Common myeloid progenitor, CD34-positive (primary cell): Measurements from ENCODE around the gene TPRX1. TPM values are rescaled to one million over a fixed set of nuclear protein-coding genes. Genes with fewer than 3 reads are reported as not detected.
"Not testable (repeated sequence)": the region's sequence is repeated elsewhere in the genome, so short reads cannot be mapped to it uniquely, and the experiment has no call there.

Source experiments
- CTCF ChIA-PET: fragments of 350-600 bp; sonication (Branson Sonifier 250); formaldehyde crosslinking; loops from one replicate; lab custom pipeline; 2021; ENCODE audit warnings: antibody characterized with exemption; lab: Charles Lee
- POLR2A ChIA-PET: fragments of 350-600 bp; sonication (Branson Sonifier 250); formaldehyde crosslinking; loops from one replicate; lab custom pipeline; 2021; ENCODE audit warnings: antibody characterized with exemption; lab: Charles Lee
- DNase-seq, 3 donors: peaks; one replicate each; pipeline versions ENCODE4 v3.0.0 to v3.0.0-alpha.2; 2013
- H3K27ac ChIP-seq, 2 experiments: 1 replicate in 1 of 2; 2 replicates in 1 of 2; pipeline ENCODE4 v1.7.0; 2013; ENCODE audit warnings: inconsistent platforms in 2 of 2, low read length in 2 of 2, mild to moderate bottlenecking in 2 of 2, low read depth in 1 of 2, moderate library complexity in 1 of 2; ENCODE audit not compliant: severe bottlenecking in 2 of 2, insufficient read depth in 1 of 2, poor library complexity in 1 of 2
- H3K27me3 ChIP-seq, 5 experiments: replicated peaks in 2 of 5; 1 replicate in 3 of 5; 2 replicates in 2 of 5; pipeline versions ENCODE4 v1.6.1 to v1.7.0; 2013; ENCODE audit warnings: low read length in 4 of 5, mild to moderate bottlenecking in 2 of 5, moderate library complexity in 2 of 5, inconsistent platforms in 1 of 5; ENCODE audit not compliant: insufficient read depth in 5 of 5, control insufficient read depth in 4 of 5
- H3K36me3 ChIP-seq, 4 experiments: 1 replicate in 2 of 4; 2 replicates in 2 of 4; pipeline versions ENCODE4 v1.6.1 to v1.7.0; 2013; ENCODE audit warnings: low read length in 3 of 4, control low read depth in 1 of 4, mild to moderate bottlenecking in 1 of 4; ENCODE audit not compliant: control insufficient read depth in 4 of 4, insufficient read depth in 4 of 4
- H3K4me1 ChIP-seq, 4 experiments: 1 replicate in 3 of 4; 2 replicates in 1 of 4; pipeline versions ENCODE4 v1.6.1 to v1.7.1; 2013; ENCODE audit warnings: low read length in 3 of 4, mild to moderate bottlenecking in 3 of 4, control low read depth in 1 of 4, inconsistent platforms in 1 of 4, moderate library complexity in 1 of 4; ENCODE audit not compliant: control insufficient read depth in 4 of 4, insufficient read depth in 4 of 4; ENCODE audit errors: control extremely low read depth in 1 of 4
- H3K4me3 ChIP-seq, 7 experiments: 1 replicate in 4 of 7; 2 replicates in 3 of 7; pipeline versions ENCODE4 v1.5.1 to v1.7.0; 2013; ENCODE audit warnings: mild to moderate bottlenecking in 7 of 7, low read length in 6 of 7, moderate library complexity in 6 of 7, inconsistent platforms in 2 of 7, low read depth in 2 of 7, control low read depth in 1 of 7; ENCODE audit not compliant: insufficient read depth in 4 of 7, control insufficient read depth in 1 of 7; ENCODE audit errors: extremely low read depth in 1 of 7
- H3K9me3 ChIP-seq, 5 experiments: 1 replicate in 4 of 5; 2 replicates in 1 of 5; pipeline versions ENCODE4 v1.6.1 to v1.7.1; 2013; ENCODE audit warnings: low read length in 4 of 5, mild to moderate bottlenecking in 2 of 5, inconsistent platforms in 1 of 5, low read depth in 1 of 5, moderate library complexity in 1 of 5; ENCODE audit not compliant: control insufficient read depth in 4 of 5, insufficient read depth in 2 of 5; ENCODE audit errors: control extremely low read depth in 1 of 5
- WGBS: methylation state at CpG from one replicate; pipeline ENCODE4 v1.1.5; 2013; ENCODE audit not compliant: insufficient coverage; 5-methylcytosine and 5-hydroxymethylcytosine counted together
- polyA plus RNA-seq: library from polyadenylated mRNA; unstranded; fragments of 120-200 nt; gene quantifications from one replicate; pipeline ENCODE4 v1.2.1, GENCODE V29; 2013

Gene TPRX1, protein sequence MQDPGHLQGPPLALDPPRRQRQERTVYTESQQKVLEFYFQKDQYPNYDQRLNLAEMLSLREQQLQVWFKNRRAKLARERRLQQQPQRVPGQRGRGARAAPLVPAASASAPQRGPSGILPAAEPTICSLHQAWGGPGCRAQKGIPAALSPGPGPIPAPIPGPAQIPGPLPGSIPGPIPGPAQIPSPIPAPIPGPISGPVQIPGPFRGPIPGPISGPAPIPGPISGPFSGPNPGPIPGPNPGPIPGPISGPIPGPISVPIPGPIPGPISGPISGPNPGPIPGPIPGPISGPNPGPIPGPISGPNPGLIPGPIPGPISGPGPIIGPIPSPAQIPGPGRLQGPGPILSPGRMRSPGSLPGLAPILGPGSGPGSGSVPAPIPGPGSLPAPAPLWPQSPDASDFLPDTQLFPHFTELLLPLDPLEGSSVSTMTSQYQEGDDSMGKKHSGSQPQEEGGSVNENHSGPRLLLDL
- polyA plus RNA-seq, result not detected

GRCh38 chr19:47804451-47804850 lies at the start of gene TPRX1:
Gene TPRX1 (minus strand): TSS chr19:47804551. CDS start chr19:47804539, 12 bp downstream.
- H3K36me3 ChIP-seq, POLR2A ChIA-PET, CTCF ChIA-PET, H3K4me1 ChIP-seq, H3K27me3 ChIP-seq, H3K9me3 ChIP-seq, H3K4me3 ChIP-seq, DNase-seq, H3K27ac ChIP-seq: not testable (repeated sequence)
- WGBS, result 94% methylated on average over 3 of the region's 5 CpGs

- peaks cover 0 to 2% (median 0%) of the 10 kb centered on the region in 5 experiments for H3K9me3 ChIP-seq
- WGBS, result 67% methylated on average over 2 of the region's 5 CpGs
- DNase-seq, result no peak
- POLR2A ChIA-PET, result no interaction called here
- peaks cover 0 to 48% (median 12%) of the 10 kb centered on the region in 5 experiments for H3K27me3 ChIP-seq
- H3K36me3 ChIP-seq, result no peaks in the 10 kb centered on the region
- no peak overlapping the region for H3K4me3 ChIP-seq
- H3K27ac ChIP-seq, result no peak overlapping the region
- CTCF ChIA-PET, result interaction anchor here (0.7 to 1.6 kb wide), 2 partner anchors 10 to 25 kb away, joined by 3 to 5 read pairs; no protein-coding TSS in a partner anchor
- no peaks in the 10 kb centered on the region for H3K4me1 ChIP-seq
Observed at GRCh38 chr19:47853003-47853402, 48.7 kb upstream of the TPRX1 start.

DNA sequence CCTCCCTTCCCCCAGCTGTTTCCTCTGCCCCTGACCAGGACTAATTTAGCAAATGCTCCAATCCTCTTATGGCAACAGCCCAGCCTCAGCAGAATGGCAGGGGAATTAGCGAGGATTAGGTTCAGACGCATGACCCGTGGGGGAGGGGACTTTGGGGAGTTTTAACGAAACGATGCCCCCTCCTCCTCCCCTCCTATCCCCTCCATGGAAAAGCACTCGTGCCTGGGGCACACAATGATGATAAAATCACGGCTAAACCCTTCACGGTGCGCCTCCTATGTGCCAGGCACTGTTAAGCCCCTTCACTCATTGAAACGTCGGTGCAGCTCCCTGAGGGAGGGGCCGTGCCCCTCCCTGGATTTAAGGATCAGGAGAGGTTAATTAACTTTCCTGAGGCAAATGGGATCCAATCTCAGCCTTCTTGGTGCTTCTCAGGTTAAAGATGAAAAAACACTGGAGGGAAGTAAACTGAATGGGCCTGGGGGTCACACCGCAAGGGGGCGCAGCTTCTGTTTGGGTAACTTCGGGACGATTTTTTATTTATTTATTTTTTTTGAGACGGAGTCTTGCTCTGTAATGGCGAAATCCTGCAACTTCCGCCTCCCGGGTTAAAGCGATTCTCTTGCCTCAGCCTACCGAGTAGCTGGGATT lies 44.6 kb upstream of the TPRX1 start:
- CTCF ChIA-PET, result interaction anchor here (1.0 to 2.1 kb wide), 3 partner anchors 9 to 14 kb away, joined by 3 to 6 read pairs (median 4); no protein-coding TSS in a partner anchor
- no peak overlapping the region for H3K4me3 ChIP-seq
- H3K27ac ChIP-seq, result no peak overlapping the region
- 11% methylated on average over 6 of the region's 22 CpGs for WGBS
- H3K27me3 ChIP-seq, result peaks cover 0 to 52% (median 12%) of the 10 kb centered on the region in 5 experiments
- no peaks in the 10 kb centered on the region for H3K4me1 ChIP-seq
- POLR2A ChIA-PET, result interaction anchor here (0.5 kb wide), 1 partner anchor 140 kb away, joined by 3 read pairs; no protein-coding TSS in a partner anchor
- peaks cover 0 to 2% (median 0%) of the 10 kb centered on the region in 5 experiments for H3K9me3 ChIP-seq
- no peaks in the 10 kb centered on the region for H3K36me3 ChIP-seq
- DNase-seq, result peak; percentile 48 to 72 (median 68)

DNA sequence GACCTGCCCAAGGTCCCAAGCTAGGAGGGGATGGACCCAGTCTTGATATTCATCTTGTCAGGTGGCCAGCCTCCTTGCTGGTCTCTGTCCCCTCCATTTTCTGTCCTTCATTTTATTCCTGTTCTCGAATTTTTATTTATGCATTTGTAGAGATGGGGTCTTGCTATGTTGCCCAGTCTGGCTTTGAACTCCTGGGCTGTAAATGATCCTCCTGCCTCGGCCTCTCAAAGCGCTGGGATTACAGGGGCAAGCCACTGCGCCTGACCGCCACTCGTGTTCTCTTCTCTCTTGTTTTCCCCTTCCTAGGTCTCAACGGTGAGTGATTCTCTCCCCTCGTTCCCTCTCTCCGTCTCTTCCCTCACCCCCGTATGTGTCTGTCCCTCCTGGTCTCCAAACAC lies 44.1 kb upstream of the TPRX1 start:
- H3K9me3 ChIP-seq, result peaks cover 0 to 2% (median 0%) of the 10 kb centered on the region in 5 experiments
- no peak overlapping the region for H3K27ac ChIP-seq
- 60% methylated on average over 8 of the region's 10 CpGs for WGBS
- CTCF ChIA-PET, result interaction anchor here (1.2 to 1.6 kb wide), 2 partner anchors 9 to 20 kb away, joined by 3 to 4 read pairs; no protein-coding TSS in a partner anchor
- H3K36me3 ChIP-seq, result no peaks in the 10 kb centered on the region
- peaks cover 0 to under 1% (median 0%) of the 10 kb centered on the region in 4 experiments for H3K4me1 ChIP-seq
- no peak for DNase-seq
- POLR2A ChIA-PET, result no interaction called here
- H3K4me3 ChIP-seq, result no peak overlapping the region
- H3K27me3 ChIP-seq, result peaks cover 0 to 47% (median 12%) of the 10 kb centered on the region in 5 experiments

GRCh38 chr19:47842941-47843340 lies 38.6 kb upstream of the TPRX1 start:
- no peak overlapping the region for H3K4me3 ChIP-seq
- DNase-seq, result no peak
- 90% methylated on average over 4 of the region's 5 CpGs for WGBS
- H3K27me3 ChIP-seq, result peaks cover 0 to 6% (median 2%) of the 10 kb centered on the region in 5 experiments
- no peak overlapping the region for H3K27ac ChIP-seq
- peaks cover 0 to 4% (median 0%) of the 10 kb centered on the region in 4 experiments for H3K4me1 ChIP-seq
- ChIA-PET POLR2A (no interaction called here), CTCF (no interaction called here)
- H3K36me3 ChIP-seq, result no peaks in the 10 kb centered on the region
- no peaks in the 10 kb centered on the region for H3K9me3 ChIP-seq

GRCh38 chr19:47839913-47840312 lies 35.6 kb upstream of the TPRX1 start:
- ChIA-PET POLR2A (no interaction called here), CTCF (interaction anchor here (1.3 kb wide), 1 partner anchor 9 kb away, joined by 4 read pairs; no protein-coding TSS in a partner anchor)
- H3K9me3 ChIP-seq, result no peaks in the 10 kb centered on the region

More at GRCh38 chr19:47839913-47840312, 35.6 kb upstream of the TPRX1 start:
- no peak overlapping the region for H3K4me3 ChIP-seq
- no peaks in the 10 kb centered on the region for H3K36me3 ChIP-seq
- peaks cover 0 to 4% (median 0%) of the 10 kb centered on the region in 4 experiments for H3K4me1 ChIP-seq
- peaks cover 0 to 2% (median 0%) of the 10 kb centered on the region in 5 experiments for H3K27me3 ChIP-seq
- no peak overlapping the region for H3K27ac ChIP-seq
- DNase-seq, result no peak
- 52% methylated on average over 10 of the region's 10 CpGs for WGBS
